ENCODE data around the gene ATP8B1. TPM values are rescaled to one million over a fixed set of nuclear protein-coding genes. Genes with fewer than 3 reads are reported as not detected.

ATP8B1 gene
- total RNA-seq, 1 donor from 2014 or later: 66.7 TPM

DNA sequence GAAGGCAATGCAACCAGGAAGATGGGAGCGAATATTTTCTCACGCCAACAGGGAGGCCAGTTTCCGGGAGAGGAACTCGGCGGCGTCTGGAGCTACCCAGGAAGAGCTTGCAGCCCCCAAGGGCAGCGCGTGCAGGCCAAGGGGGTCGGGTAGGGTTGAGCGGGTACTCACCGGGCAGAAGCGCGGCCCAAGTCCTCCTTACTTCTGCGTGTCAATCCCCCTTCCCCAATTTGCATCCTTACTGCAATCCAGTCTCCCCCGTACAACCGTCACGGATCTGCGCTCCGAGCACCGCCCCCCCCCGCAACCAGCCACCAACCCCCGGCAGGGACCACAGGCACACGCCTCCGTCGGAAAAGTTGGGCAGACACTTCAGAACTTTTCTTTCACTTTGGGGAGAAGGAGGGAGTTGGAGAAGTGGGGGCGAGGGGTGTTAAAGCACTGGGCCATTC is 1.3 kb downstream of the ATP8B1 start:
- no peak for TF ChIP-seq CTCF (IDR thresholded peaks at IDR 0.05; ENCODE audit: unreplicated experiment)
- DNase-seq (ENCODE audit: low spot score): peak; percentile 56
- peaks cover 52% of the 10 kb centered on the region for H3K4me1 Mint-ChIP-seq (ENCODE audit: unreplicated experiment)
- peaks cover 19% of the 10 kb centered on the region for H3K27me3 Mint-ChIP-seq (ENCODE audit: unreplicated experiment)
- H3K9me3 Mint-ChIP-seq (ENCODE audit: unreplicated experiment): no peaks in the 10 kb centered on the region
- H3K36me3 Mint-ChIP-seq (ENCODE audit: low read depth, unreplicated experiment): peaks cover 15% of the 10 kb centered on the region
- H3K27ac Mint-ChIP-seq (ENCODE audit: unreplicated experiment): peak overlapping the region; percentile 89
- peak overlapping the region; percentile 98 for H3K4me3 Mint-ChIP-seq (ENCODE audit: unreplicated experiment)

DNA sequence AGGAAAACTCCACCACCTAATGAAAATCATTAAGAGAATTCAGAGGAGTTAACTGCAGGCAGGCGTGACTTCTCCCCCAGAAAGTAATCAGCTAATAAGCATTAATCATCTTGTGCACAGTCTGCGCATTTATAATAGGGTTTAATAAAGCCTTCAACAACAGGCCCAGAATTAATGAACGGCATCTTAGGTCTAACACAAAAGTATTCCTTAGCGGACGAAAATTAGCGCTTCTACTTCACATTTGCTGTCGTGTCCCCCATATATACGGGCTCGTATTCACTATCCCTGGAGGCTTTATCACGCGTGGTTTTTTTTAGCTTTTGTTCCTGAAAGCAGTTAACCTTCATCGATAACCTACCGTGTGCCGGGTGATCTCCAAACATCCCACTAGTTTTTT is 1.8 kb downstream of the ATP8B1 start:
- no peak for TF ChIP-seq CTCF (IDR thresholded peaks at IDR 0.05; ENCODE audit: unreplicated experiment)
- peaks cover 19% of the 10 kb centered on the region for H3K27me3 Mint-ChIP-seq (ENCODE audit: unreplicated experiment)
- DNase-seq (ENCODE audit: low spot score): no peak
- no peaks in the 10 kb centered on the region for H3K9me3 Mint-ChIP-seq (ENCODE audit: unreplicated experiment)
- peak overlapping the region; percentile 89 for H3K27ac Mint-ChIP-seq (ENCODE audit: unreplicated experiment)
- peaks cover 17% of the 10 kb centered on the region for H3K36me3 Mint-ChIP-seq (ENCODE audit: low read depth, unreplicated experiment)
- peaks cover 56% of the 10 kb centered on the region for H3K4me1 Mint-ChIP-seq (ENCODE audit: unreplicated experiment)
- peak overlapping the region; percentile 98 for H3K4me3 Mint-ChIP-seq (ENCODE audit: unreplicated experiment)

DNA sequence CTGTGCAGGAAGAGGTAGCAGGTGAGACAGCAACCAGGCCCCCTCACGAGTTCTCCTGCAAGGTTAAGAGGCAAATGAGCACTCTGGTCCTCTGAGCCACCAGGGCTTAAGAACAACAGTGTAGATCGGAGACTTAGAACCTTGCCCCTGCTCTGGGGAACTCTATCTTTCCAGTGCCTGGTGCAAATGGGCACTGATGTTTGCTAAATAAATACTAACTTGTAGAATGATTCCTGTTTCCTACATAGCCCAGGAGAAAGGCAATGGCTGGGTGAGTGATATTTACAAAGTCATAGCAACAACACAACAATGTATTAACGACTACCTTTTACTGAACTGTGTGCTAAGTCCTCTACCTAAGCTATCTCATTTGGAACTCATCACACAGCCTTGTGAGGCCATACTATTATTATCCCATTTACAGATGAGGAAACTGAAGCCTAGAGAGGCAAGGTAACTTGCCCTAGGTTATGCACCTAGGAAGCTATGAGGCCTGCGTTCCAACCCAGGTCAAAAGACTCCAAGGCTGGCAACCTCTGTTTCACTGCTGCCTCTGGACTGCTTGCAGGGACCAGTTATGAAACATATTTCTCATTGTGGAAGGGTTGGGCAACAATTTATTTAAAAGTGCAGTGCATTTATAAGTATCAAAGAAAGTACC is 4.3 kb downstream of the ATP8B1 start:
- Mint-ChIP-seq H3K4me1 (ENCODE audit: unreplicated experiment) (peaks cover 62% of the 10 kb centered on the region), H3K4me3 (ENCODE audit: unreplicated experiment) (no peak overlapping the region), H3K27ac (ENCODE audit: unreplicated experiment) (no peak overlapping the region), H3K27me3 (ENCODE audit: unreplicated experiment) (peaks cover 17% of the 10 kb centered on the region), H3K9me3 (ENCODE audit: unreplicated experiment) (no peaks in the 10 kb centered on the region), H3K36me3 (ENCODE audit: low read depth, unreplicated experiment) (peaks cover 30% of the 10 kb centered on the region)
- no peak for DNase-seq (ENCODE audit: low spot score)
- no peak for TF ChIP-seq CTCF (IDR thresholded peaks at IDR 0.05; ENCODE audit: unreplicated experiment)

GRCh38 chr18:57797209-57797651 is 5.9 kb downstream of the ATP8B1 start:
- Mint-ChIP-seq H3K27ac (ENCODE audit: unreplicated experiment) (no peak overlapping the region), H3K4me3 (ENCODE audit: unreplicated experiment) (no peak overlapping the region), H3K27me3 (ENCODE audit: unreplicated experiment) (peaks cover 17% of the 10 kb centered on the region), H3K9me3 (ENCODE audit: unreplicated experiment) (no peaks in the 10 kb centered on the region), H3K4me1 (ENCODE audit: unreplicated experiment) (peaks cover 76% of the 10 kb centered on the region), H3K36me3 (ENCODE audit: low read depth, unreplicated experiment) (peaks cover 34% of the 10 kb centered on the region)
- TF ChIP-seq CTCF (IDR thresholded peaks at IDR 0.05; ENCODE audit: unreplicated experiment): no peak
- no peak for DNase-seq (ENCODE audit: low spot score)

DNA sequence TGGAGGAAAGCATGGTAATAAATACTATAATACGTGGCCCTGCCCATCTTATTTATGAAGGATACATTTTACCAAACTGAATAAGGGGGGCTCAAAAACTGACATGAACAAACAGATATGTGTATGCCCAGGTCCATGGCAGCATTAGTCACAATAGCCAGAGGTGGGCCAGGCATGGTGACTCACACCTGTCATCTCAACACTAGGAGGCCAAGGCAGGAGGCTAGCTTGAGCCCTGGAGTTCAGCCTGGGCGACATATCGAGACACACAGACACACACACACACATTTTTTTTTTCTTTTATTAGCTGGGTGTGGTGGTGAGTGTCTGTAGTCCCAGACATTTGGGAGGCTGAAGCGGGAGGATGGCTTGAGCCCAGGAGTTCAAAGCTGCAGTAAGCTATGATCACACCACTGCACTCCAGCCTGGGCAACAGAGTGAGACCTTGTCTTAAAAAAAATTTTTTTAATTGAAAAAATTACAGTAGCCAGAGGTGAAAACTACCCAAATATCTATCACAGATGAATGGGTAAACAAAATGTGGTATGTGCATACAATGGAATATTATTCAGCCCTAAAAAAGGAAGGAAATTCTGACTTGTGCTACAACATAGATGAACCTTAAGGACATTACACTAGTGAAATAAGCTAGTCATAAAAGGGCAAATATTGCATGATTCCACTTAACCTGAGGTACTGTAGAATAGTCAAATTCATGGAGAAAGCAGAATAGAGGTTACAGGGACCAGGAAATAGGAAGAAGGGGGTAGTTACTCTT is 8.0 kb downstream of the ATP8B1 start:
- Mint-ChIP-seq H3K4me1 (ENCODE audit: unreplicated experiment) (peaks cover 74% of the 10 kb centered on the region), H3K27ac (ENCODE audit: unreplicated experiment) (peak overlapping the region; percentile 61), H3K36me3 (ENCODE audit: low read depth, unreplicated experiment) (peaks cover 31% of the 10 kb centered on the region), H3K27me3 (ENCODE audit: unreplicated experiment) (peaks cover 8% of the 10 kb centered on the region), H3K9me3 (ENCODE audit: unreplicated experiment) (no peaks in the 10 kb centered on the region), H3K4me3 (ENCODE audit: unreplicated experiment) (no peak overlapping the region)
- DNase-seq (ENCODE audit: low spot score): no peak
- no peak for TF ChIP-seq CTCF (IDR thresholded peaks at IDR 0.05; ENCODE audit: unreplicated experiment)
